Measurements from ENCODE around the gene SAMM50.

Gene SAMM50

GRCh38 chr22:43980579-43980978, 25.3 kb downstream of the SAMM50 start:
- Histone ChIP-seq H3K27ac (no peak overlapping the region), H4K20me1 (peaks cover 0 to 45% (median 6%) of the 10 kb centered on the region in 11 experiments; a peak in 6 of 22 replicates), H3K4me1 (no peaks in the 10 kb centered on the region), H3K9ac (no peak overlapping the region), H3K9me3 (replicated peaks in 1 of 11) (no peaks in the 10 kb centered on the region), H3K4me3 (no peak overlapping the region), H3K27me3 (no peaks in the 10 kb centered on the region), H3K36me3 (peaks cover 92 to 99% (median 96%) of the 10 kb centered on the region in 11 experiments), H3K4me2 (no peak overlapping the region)
- no peak for TF ChIP-seq Cebpa-rat (IDR thresholded peaks at IDR 0.05)

GRCh38 chr22:43980996-43981395, 25.8 kb downstream of the SAMM50 start:
- H3K9me3 ChIP-seq (replicated peaks in 1 of 11): no peaks in the 10 kb centered on the region
- H3K4me1 ChIP-seq: no peaks in the 10 kb centered on the region
- H4K20me1 ChIP-seq: peaks cover 0 to 44% (median 6%) of the 10 kb centered on the region in 11 experiments; a peak in 6 of 22 replicates
- no peak overlapping the region for H3K9ac ChIP-seq
- TF ChIP-seq Cebpa-rat (IDR thresholded peaks at IDR 0.05): no peak
- H3K36me3 ChIP-seq: peaks cover 92 to 99% (median 96%) of the 10 kb centered on the region in 11 experiments
- H3K27ac ChIP-seq: no peak overlapping the region
- no peak overlapping the region for H3K4me3 ChIP-seq
- H3K27me3 ChIP-seq: no peaks in the 10 kb centered on the region
- H3K4me2 ChIP-seq: no peak overlapping the region

GRCh38 chr22:43983808-43984207, 28.6 kb downstream of the SAMM50 start:
- Histone ChIP-seq H3K9ac (no peak overlapping the region), H3K36me3 (peaks cover 86 to 99% (median 93%) of the 10 kb centered on the region in 11 experiments), H3K9me3 (replicated peaks in 1 of 11) (no peaks in the 10 kb centered on the region), H3K4me1 (no peaks in the 10 kb centered on the region; a peak in 1 of 20 replicates), H3K4me2 (no peak overlapping the region), H3K4me3 (no peak overlapping the region), H4K20me1 (peaks cover 0 to 24% (median 5%) of the 10 kb centered on the region in 11 experiments; a peak in 8 of 22 replicates), H3K27me3 (no peaks in the 10 kb centered on the region), H3K27ac (no peak overlapping the region)
- no peak for TF ChIP-seq Cebpa-rat (IDR thresholded peaks at IDR 0.05)

- peaks cover 88 to 100% (median 94%) of the 10 kb centered on the region in 11 experiments for H3K36me3 ChIP-seq
- no peak overlapping the region for H3K4me2 ChIP-seq
- H3K9ac ChIP-seq: no peak overlapping the region
Observed at GRCh38 chr22:43985532-43985931, 30.3 kb downstream of the SAMM50 start.

GRCh38 chr22:43988116-43988820, 33.0 kb downstream of the SAMM50 start:
- peaks cover 87 to 98% (median 93%) of the 10 kb centered on the region in 11 experiments for H3K36me3 ChIP-seq

More at GRCh38 chr22:43985532-43985931, 30.3 kb downstream of the SAMM50 start:
- Histone ChIP-seq H3K27me3 (no peaks in the 10 kb centered on the region), H3K4me3 (no peak overlapping the region), H3K27ac (no peak overlapping the region), H4K20me1 (peaks cover 0 to 13% (median 5%) of the 10 kb centered on the region in 11 experiments; a peak in 7 of 22 replicates), H3K9me3 (replicated peaks in 1 of 11) (no peaks in the 10 kb centered on the region), H3K4me1 (no peaks in the 10 kb centered on the region; a peak in 1 of 20 replicates)
- TF ChIP-seq Cebpa-rat (IDR thresholded peaks at IDR 0.05): no peak

GRCh38 chr22:43988960-43989359, 33.7 kb downstream of the SAMM50 start:
- Histone ChIP-seq H3K36me3 (peaks cover 83 to 95% (median 90%) of the 10 kb centered on the region in 11 experiments), H3K4me3 (no peak overlapping the region), H3K27ac (no peak overlapping the region), H4K20me1 (peaks cover 0 to 26% (median 18%) of the 10 kb centered on the region in 11 experiments; a peak in 15 of 22 replicates), H3K4me2 (no peak overlapping the region), H3K9ac (no peak overlapping the region), H3K9me3 (replicated peaks in 1 of 11) (no peaks in the 10 kb centered on the region), H3K27me3 (no peaks in the 10 kb centered on the region), H3K4me1 (peaks cover 7 to 11% (median 8%) of the 10 kb centered on the region in 10 experiments)
- no peak for TF ChIP-seq Cebpa-rat (IDR thresholded peaks at IDR 0.05)

More at GRCh38 chr22:43988116-43988820, 33.0 kb downstream of the SAMM50 start:
- Histone ChIP-seq H3K27me3 (no peaks in the 10 kb centered on the region), H3K9me3 (replicated peaks in 1 of 11) (no peaks in the 10 kb centered on the region), H3K4me2 (no peak overlapping the region), H3K4me1 (peaks cover under 1 to 4% (median under 1%) of the 10 kb centered on the region in 10 experiments; a peak in 18 of 20 replicates), H3K9ac (no peak overlapping the region; a peak in 1 of 22 replicates), H3K27ac (no peak overlapping the region), H4K20me1 (peaks cover 0 to 19% (median 11%) of the 10 kb centered on the region in 11 experiments; a peak in 13 of 22 replicates), H3K4me3 (no peak overlapping the region)
- no peak for TF ChIP-seq Cebpa-rat (IDR thresholded peaks at IDR 0.05)

- H4K20me1 ChIP-seq: peaks cover 0 to 35% (median 28%) of the 10 kb centered on the region in 11 experiments; a peak in 16 of 22 replicates
- H3K4me2 ChIP-seq: no peak overlapping the region
- H3K36me3 ChIP-seq: peaks cover 73 to 95% (median 89%) of the 10 kb centered on the region in 11 experiments
- no peak overlapping the region for H3K9ac ChIP-seq
- H3K27ac ChIP-seq: no peak overlapping the region
- H3K9me3 ChIP-seq (replicated peaks in 1 of 11): no peaks in the 10 kb centered on the region
- H3K4me1 ChIP-seq: peaks cover 13 to 21% (median 17%) of the 10 kb centered on the region in 10 experiments
- no peak overlapping the region for H3K4me3 ChIP-seq
- H3K27me3 ChIP-seq: no peaks in the 10 kb centered on the region
- no peak for TF ChIP-seq Cebpa-rat (IDR thresholded peaks at IDR 0.05)
Observed at GRCh38 chr22:43990044-43990443, 34.8 kb downstream of the SAMM50 start.

- Histone ChIP-seq H3K9me3 (replicated peaks in 1 of 11) (no peaks in the 10 kb centered on the region), H3K27ac (no peak overlapping the region; a peak in 1 of 22 replicates), H3K27me3 (no peaks in the 10 kb centered on the region), H4K20me1 (peaks cover 0 to 43% (median 34%) of the 10 kb centered on the region in 11 experiments; a peak in 17 of 22 replicates), H3K4me2 (no peak overlapping the region), H3K4me3 (no peak overlapping the region), H3K4me1 (peaks cover 25 to 36% (median 31%) of the 10 kb centered on the region in 10 experiments), H3K36me3 (peaks cover 59 to 88% (median 77%) of the 10 kb centered on the region in 11 experiments), H3K9ac (no peak overlapping the region)
- no peak for TF ChIP-seq Cebpa-rat (IDR thresholded peaks at IDR 0.05)
Observed at GRCh38 chr22:43991316-43992020, 36.2 kb downstream of the SAMM50 start.

- Histone ChIP-seq H3K27ac (no peak overlapping the region), H3K9ac (no peak overlapping the region), H3K4me2 (no peak overlapping the region), H3K36me3 (peaks cover 59 to 88% (median 76%) of the 10 kb centered on the region in 11 experiments), H3K9me3 (replicated peaks in 1 of 11) (no peaks in the 10 kb centered on the region), H3K4me1 (peaks cover 28 to 42% (median 37%) of the 10 kb centered on the region in 10 experiments), H3K27me3 (no peaks in the 10 kb centered on the region), H4K20me1 (peaks cover 0 to 43% (median 34%) of the 10 kb centered on the region in 11 experiments; a peak in 17 of 22 replicates), H3K4me3 (no peak overlapping the region)
- TF ChIP-seq Cebpa-rat (IDR thresholded peaks at IDR 0.05): no peak
Observed at GRCh38 chr22:43992331-43992821, 37.1 kb downstream of the SAMM50 start.
